Measurements from ENCODE around the gene PLK1. TPM values are rescaled to one million over a fixed set of nuclear protein-coding genes. Genes with fewer than 3 reads are reported as not detected.
"Not testable (repeated sequence)": the region's sequence is repeated elsewhere in the genome, so short reads cannot be mapped to it uniquely, and the experiment has no call there.

Gene PLK1
- total RNA-seq, 1 donor from 2014 or later: 14.5 TPM

DNA sequence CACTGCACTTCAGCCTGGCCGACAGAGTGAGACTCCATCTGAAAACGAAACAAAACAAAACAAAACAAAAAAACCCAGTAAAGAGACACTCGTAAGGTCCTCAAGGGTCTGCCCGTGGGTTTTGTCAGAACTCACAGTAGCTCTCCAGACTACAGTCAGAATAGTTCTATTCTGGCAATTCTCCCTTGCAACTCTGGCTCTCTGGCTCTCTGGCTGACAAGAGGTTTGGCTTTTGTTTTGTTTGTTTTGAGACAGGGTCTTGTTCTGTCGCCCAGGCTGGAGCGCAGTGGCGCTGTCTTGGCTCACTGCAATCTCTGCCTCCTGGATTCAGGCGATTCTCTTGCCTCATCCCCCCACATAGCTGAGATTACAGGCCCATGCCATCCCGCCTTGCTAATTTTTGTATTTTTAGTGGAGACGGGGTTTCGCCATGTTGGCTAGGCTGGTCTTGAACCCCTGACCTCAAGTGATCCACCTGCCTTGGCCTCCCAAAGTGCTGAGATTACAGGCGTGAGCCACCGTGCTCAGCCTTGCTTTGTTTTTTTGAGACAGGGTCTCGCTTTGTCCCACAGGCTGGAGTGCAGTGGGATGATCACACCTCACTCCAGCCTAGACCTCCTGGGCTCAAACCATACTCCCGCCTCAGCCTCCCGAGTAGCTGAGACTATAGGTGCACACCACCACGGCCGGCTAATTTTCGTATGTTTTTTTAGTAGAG lies 55.6 kb downstream of the PLK1 start:
- TF ChIP-seq, protein P1, sequence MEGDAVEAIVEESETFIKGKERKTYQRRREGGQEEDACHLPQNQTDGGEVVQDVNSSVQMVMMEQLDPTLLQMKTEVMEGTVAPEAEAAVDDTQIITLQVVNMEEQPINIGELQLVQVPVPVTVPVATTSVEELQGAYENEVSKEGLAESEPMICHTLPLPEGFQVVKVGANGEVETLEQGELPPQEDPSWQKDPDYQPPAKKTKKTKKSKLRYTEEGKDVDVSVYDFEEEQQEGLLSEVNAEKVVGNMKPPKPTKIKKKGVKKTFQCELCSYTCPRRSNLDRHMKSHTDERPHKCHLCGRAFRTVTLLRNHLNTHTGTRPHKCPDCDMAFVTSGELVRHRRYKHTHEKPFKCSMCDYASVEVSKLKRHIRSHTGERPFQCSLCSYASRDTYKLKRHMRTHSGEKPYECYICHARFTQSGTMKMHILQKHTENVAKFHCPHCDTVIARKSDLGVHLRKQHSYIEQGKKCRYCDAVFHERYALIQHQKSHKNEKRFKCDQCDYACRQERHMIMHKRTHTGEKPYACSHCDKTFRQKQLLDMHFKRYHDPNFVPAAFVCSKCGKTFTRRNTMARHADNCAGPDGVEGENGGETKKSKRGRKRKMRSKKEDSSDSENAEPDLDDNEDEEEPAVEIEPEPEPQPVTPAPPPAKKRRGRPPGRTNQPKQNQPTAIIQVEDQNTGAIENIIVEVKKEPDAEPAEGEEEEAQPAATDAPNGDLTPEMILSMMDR (IDR thresholded peaks at IDR 0.05): no peak
- no peaks in the 10 kb centered on the region for H3K36me3 Mint-ChIP-seq (ENCODE audit: low read depth)
- H3K27ac Mint-ChIP-seq (ENCODE audit: unreplicated experiment): no peak overlapping the region
- peaks cover 13% of the 10 kb centered on the region for H3K27me3 Mint-ChIP-seq (ENCODE audit: low read depth)
- no peak for DNase-seq (ENCODE audit: low spot score)
- H3K4me3 Mint-ChIP-seq (ENCODE audit: unreplicated experiment): no peak overlapping the region
- no peaks in the 10 kb centered on the region for H3K9me3 Mint-ChIP-seq (ENCODE audit: low read depth)
- H3K4me1 Mint-ChIP-seq (ENCODE audit: low read depth): no peaks in the 10 kb centered on the region

DNA sequence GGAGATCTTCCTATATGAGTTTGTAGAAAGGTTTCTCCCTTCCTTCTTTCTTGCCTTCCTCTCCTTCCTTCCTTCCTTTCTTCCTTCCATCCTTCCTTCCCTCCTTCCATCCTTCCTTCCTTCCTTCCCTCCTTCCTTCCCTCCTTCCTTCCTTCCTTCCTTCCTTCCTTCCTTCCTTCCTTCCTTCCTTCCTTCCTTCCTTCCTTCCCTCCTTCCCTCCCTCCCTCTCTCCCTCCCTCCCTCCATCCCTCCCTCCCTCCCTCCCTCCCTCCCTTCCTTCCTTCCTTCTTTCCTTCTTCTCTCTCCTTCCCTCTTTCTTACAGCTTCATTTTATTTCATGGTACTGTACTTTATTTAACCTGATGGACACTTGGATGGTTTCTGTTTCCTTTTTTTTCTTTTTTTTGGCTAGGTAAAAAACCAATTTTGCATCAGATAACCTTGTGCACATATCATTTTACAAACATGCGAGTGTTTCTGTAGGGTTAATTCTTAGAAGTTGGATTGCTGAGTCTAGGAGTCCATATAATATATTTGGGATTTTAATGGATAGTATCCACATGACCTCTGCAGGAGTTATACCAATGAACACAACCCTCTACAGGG lies 58.8 kb downstream of the PLK1 start:
- peaks cover 11% of the 10 kb centered on the region for H3K27me3 Mint-ChIP-seq (ENCODE audit: low read depth)
- H3K36me3 Mint-ChIP-seq (ENCODE audit: low read depth); H3K27ac Mint-ChIP-seq (ENCODE audit: unreplicated experiment); H3K9me3 Mint-ChIP-seq (ENCODE audit: low read depth); H3K4me3 Mint-ChIP-seq (ENCODE audit: unreplicated experiment); H3K4me1 Mint-ChIP-seq (ENCODE audit: low read depth); DNase-seq (ENCODE audit: low spot score): not testable (repeated sequence)

DNA sequence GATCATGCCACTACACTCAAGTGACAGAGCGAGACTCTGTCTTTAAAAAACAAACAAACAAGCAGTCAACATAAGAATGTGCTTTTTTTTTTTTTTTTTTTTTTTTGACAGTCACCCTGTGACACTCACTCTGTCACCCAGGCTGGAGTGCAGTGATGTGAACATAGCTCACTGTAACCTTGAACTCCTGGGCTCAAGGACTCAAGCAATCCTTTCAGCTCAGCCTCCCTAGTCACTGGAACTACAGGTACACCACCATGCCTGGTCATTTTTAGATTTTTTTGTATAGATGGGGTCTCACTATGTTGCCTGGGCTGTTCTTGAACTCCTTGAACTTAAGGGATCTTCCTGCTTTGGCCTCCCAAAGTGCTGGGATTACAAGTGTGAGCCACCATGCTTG lies 60.8 kb downstream of the PLK1 start:
- H3K27ac Mint-ChIP-seq (ENCODE audit: unreplicated experiment): no peak overlapping the region
- no peak overlapping the region for H3K4me3 Mint-ChIP-seq (ENCODE audit: unreplicated experiment)
- DNase-seq (ENCODE audit: low spot score): no peak
- no peaks in the 10 kb centered on the region for H3K9me3 Mint-ChIP-seq (ENCODE audit: low read depth)
- TF ChIP-seq, protein P1 (IDR thresholded peaks at IDR 0.05): no peak
- H3K27me3 Mint-ChIP-seq (ENCODE audit: low read depth): peaks cover 17% of the 10 kb centered on the region
- no peaks in the 10 kb centered on the region for H3K4me1 Mint-ChIP-seq (ENCODE audit: low read depth)
- H3K36me3 Mint-ChIP-seq (ENCODE audit: low read depth): no peaks in the 10 kb centered on the region

Other genes starting within 250 kb of the PLK1 start
- 17.7 to 27.5 TPM (median 19.6 TPM) in 3 replicates for gene COG7, start 225.7 kb upstream of the PLK1 start, total RNA-seq
- gene GGA2, start 168.4 kb upstream of the PLK1 start, total RNA-seq: 37.2 to 43.0 TPM (median 40.4 TPM) in 3 replicates
- 13.3 to 21.4 TPM (median 13.9 TPM) in 3 replicates for gene EARS2, start 121.5 kb upstream of the PLK1 start, total RNA-seq
- 103 to 107 TPM (median 105 TPM) in 3 replicates for gene UBFD1, start 121.2 kb upstream of the PLK1 start, total RNA-seq
- gene NDUFAB1, start 82.6 kb upstream of the PLK1 start, total RNA-seq: 62.5 to 79.2 TPM (median 62.6 TPM) in 3 replicates
- 8.4 to 13.2 TPM (median 8.7 TPM) in 3 replicates for gene PALB2, start 37.6 kb upstream of the PLK1 start, total RNA-seq
- gene DCTN5, start 37.4 kb upstream of the PLK1 start, total RNA-seq: 65.9 to 69.8 TPM (median 68.0 TPM) in 3 replicates
- gene ERN2, start 34.3 kb downstream of the PLK1 start, total RNA-seq: not detected in 3 replicates
- not detected in 3 replicates for gene CHP2, start 76.1 kb downstream of the PLK1 start, total RNA-seq
- not detected in 3 replicates for gene PRKCB, start 157.1 kb downstream of the PLK1 start, total RNA-seq